Endothelial cell (in vitro differentiated cells): Measurements from ENCODE around the gene FBH1. TPM values are rescaled to one million over a fixed set of nuclear protein-coding genes. Genes with fewer than 3 reads are reported as not detected.
A peak's percentile ranks its signal among the peaks of the same experiment; 100 is the strongest.

Experiments used
- DNase-seq: peaks from one replicate; pipeline ENCODE4 v3.0.0; 2021; ENCODE audit warnings: low spot score
- H3K27ac Mint-ChIP-seq: one replicate; pipeline ENCODE4 v1.8.0; 2021; ENCODE audit warnings: mixed read lengths, inconsistent platforms; ENCODE audit not compliant: unreplicated experiment
- H3K27me3 Mint-ChIP-seq: one replicate; pipeline ENCODE4 v1.8.0; 2021; ENCODE audit warnings: mild to moderate bottlenecking, moderate library complexity, mixed read lengths, inconsistent platforms; ENCODE audit not compliant: unreplicated experiment
- H3K36me3 Mint-ChIP-seq: one replicate; pipeline ENCODE4 v1.8.0; 2021; ENCODE audit warnings: mild to moderate bottlenecking, low read depth, mixed read lengths, inconsistent platforms; ENCODE audit not compliant: unreplicated experiment
- H3K4me1 Mint-ChIP-seq: one replicate; pipeline ENCODE4 v1.8.0; 2021; ENCODE audit warnings: mild to moderate bottlenecking, mixed read lengths, inconsistent platforms; ENCODE audit not compliant: unreplicated experiment
- H3K4me3 Mint-ChIP-seq: one replicate; pipeline ENCODE4 v1.8.0; 2021; ENCODE audit warnings: mild to moderate bottlenecking, mixed read lengths, inconsistent platforms; ENCODE audit not compliant: unreplicated experiment
- H3K9me3 Mint-ChIP-seq: one replicate; pipeline ENCODE4 v1.8.0; 2021; ENCODE audit warnings: mixed read lengths, inconsistent platforms; ENCODE audit not compliant: unreplicated experiment
- CTCF ChIP-seq: fragments of 200-600 bp; sonication (generic); IDR thresholded peaks from one replicate; pipeline ENCODE4 v1.5.0; 2021; ENCODE audit warnings: antibody characterized with exemption; ENCODE audit not compliant: unreplicated experiment
- total RNA-seq: library from RNA; stranded (reverse); fragmentation: NEBNext Ultra II Directional; extraction: Animal tissue kit (Norgen Biotek cat#: 25700); gene quantifications from one replicate; pipeline ENCODE4 v1.2.1, GENCODE V29; 2021; ENCODE audit not compliant: unreplicated experiment

Gene FBH1
- total RNA-seq, 1 donor from 2014 or later = 95.2 TPM

DNA sequence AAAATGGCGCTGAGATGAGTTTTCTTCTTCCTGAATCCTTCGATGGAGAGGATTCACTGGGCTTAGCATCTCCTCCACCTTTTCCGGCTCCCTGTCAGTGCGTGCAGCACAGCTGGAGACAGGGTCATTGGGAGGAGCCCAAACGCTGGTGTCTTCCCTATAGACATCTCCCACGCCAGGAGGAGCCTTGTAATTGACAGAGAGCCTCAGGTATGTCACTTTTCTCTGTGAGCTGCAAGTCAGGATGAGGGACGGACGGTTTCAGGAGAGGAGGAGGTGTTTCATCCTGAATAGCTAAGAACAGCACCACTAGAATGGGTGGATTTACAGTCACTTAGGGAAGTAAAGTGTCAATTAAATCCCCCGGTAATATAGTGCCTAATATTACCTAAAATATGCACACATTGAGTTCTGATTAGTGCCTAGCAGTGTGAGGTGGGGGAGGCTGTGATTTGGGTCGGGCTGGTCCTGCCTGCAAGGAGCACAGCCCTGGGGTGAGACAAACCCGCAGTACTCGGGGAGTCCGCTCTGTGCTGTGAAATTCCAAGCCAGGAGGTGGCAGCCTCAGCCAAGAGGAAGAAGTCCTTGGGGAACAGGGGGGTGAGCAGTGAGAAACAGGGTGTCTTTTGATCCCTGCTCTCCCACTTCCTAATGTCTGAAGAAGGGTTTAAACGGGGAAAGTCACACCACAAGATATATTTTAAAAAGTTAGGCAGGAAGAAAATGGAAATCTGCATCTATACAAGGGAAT, 59.1 kb downstream of the FBH1 start:
- Mint-ChIP-seq H3K27ac (no peak overlapping the region), H3K4me1 (peaks cover 44% of the 10 kb centered on the region), H3K27me3 (peaks cover 11% of the 10 kb centered on the region), H3K9me3 (no peaks in the 10 kb centered on the region), H3K4me3 (no peak overlapping the region), H3K36me3 (no peaks in the 10 kb centered on the region)
- TF ChIP-seq CTCF = no peak
- DNase-seq = peak; percentile 62

DNA sequence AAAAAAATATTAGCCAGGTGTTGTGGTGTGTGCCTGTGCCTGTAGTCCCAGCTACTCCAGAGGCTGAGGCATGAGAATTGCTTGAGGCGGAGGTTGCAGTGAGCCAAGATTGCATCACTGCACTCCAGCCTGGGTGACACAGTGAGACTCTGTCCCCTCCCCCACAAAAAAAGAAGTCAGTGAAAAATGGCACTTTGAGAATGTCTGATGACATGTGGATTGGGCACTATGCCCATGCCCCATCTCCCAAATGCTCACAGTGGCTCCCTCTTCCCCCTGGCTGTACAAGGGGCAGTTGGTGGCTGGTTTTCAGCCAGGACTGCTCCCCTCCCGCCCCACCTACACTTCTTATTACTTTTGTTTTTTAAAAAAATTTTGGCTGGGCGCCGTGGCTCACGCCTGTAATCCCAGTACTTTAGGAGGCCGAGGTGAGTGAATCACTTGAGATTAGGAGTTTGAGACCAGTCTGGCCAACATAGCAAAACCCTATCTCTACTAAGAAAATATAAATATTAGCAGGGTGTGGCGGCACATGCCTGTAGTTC, 61.2 kb downstream of the FBH1 start:
- Mint-ChIP-seq H3K4me3 (no peak overlapping the region), H3K9me3 (no peaks in the 10 kb centered on the region), H3K27ac (no peak overlapping the region), H3K27me3 (peaks cover 6% of the 10 kb centered on the region), H3K4me1 (peaks cover 23% of the 10 kb centered on the region), H3K36me3 (no peaks in the 10 kb centered on the region)
- TF ChIP-seq CTCF = no peak
- no peak for DNase-seq

DNA sequence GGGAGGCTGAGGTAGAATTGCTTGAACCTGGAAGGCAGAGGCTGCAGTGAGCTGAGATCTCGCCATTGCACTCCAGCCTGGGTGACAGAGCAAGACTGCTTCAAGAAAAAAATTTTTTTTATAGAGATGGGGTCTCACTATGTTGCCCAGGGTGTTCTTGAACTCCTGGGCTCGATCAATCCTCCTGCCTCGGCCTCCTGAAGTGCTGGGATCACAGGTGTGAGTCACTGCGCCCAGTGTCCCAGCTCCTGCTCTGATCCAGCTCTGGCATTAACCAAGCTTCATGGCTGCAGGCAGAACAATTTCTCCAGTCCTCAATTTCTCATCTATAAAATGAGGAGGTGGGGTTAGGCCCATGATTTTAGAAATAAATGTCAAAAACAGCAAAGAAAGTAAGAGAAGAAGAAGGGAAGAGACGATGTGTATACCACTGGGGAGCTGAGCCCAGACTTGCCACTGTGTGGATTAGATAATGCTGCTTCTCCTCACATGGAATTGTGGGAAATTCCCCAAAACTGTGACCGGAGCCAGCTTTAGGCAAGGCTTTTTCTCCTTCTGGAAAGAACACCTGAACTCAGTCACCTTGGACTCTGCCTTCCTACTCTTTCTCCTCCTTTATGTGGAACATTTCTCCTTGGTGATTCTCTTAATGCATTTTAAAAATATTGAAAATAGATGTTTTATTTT, 61.8 kb downstream of the FBH1 start:
- DNase-seq = no peak
- TF ChIP-seq CTCF = no peak
- no peaks in the 10 kb centered on the region for H3K36me3 Mint-ChIP-seq

GRCh38 chr10:5952731-5953385, 62.8 kb downstream of the FBH1 start:
- Mint-ChIP-seq H3K27me3 (peaks cover 5% of the 10 kb centered on the region), H3K9me3 (no peaks in the 10 kb centered on the region), H3K4me3 (no peak overlapping the region), H3K4me1 (peaks cover 10% of the 10 kb centered on the region), H3K27ac (no peak overlapping the region), H3K36me3 (no peaks in the 10 kb centered on the region)
- TF ChIP-seq CTCF = no peak
- DNase-seq = no peak

More for the DNA sequence above, 61.8 kb downstream of the FBH1 start:
- Mint-ChIP-seq H3K9me3 (no peaks in the 10 kb centered on the region), H3K27me3 (peaks cover 3% of the 10 kb centered on the region), H3K4me1 (peaks cover 17% of the 10 kb centered on the region), H3K27ac (no peak overlapping the region), H3K4me3 (no peak overlapping the region)
